GM18858 (cell line): Measurements from ENCODE around the gene GRM5.
"Not testable (repeated sequence)": the region's sequence is repeated elsewhere in the genome, so short reads cannot be mapped to it uniquely, and the experiment has no call there.

ENCODE experiments used
- ATAC-seq: cut with Tn5 transposase; IDR thresholded peaks from one replicate; pipeline ENCODE4 v1.9.1; 2021; ENCODE audit not compliant: unreplicated experiment

GRM5 gene

GRCh38 chr11:88508759-88509581 lies 556.8 kb downstream of the GRM5 start:
- no peak for ATAC-seq

GRCh38 chr11:88508418-88508758 lies 557.4 kb downstream of the GRM5 start:
- no peak for ATAC-seq

DNA sequence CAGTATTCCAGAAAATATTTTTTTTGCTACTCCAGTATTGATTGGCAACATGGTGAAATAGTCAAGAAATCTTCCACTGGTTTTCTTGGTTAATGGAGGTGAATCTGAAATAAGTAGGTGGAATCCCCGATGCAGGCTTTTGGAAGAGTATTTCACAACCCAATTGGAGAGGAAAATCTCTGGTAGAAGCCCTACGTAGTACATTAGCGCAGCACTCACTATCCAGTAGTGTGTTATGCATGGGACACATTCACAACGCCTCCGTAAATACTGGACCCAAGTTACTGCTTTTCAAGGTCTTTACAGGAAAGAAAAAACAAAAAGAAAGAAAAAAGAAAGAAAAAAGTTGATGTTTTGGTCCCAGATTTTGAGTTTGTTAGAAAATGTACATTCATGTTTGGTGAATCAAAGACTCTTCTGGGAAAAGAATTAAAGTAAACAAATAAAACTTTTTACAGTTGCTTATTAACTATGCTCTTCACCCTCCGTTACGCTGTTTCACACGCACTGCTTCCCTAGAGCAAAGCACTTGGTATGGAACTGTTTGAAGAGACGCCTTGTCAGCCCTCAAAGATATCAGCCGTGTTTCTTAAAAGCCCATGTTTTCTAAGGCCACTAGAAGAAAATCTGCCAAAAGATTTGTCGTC lies 557.9 kb downstream of the GRM5 start:
- ATAC-seq, result no peak

GRCh38 chr11:88501541-88501940 lies 564.2 kb downstream of the GRM5 start:
- no peak for ATAC-seq

- no peak for ATAC-seq
These were observed 569.9 kb downstream of the GRM5 start for GRCh38 chr11:88495836-88496235.

DNA sequence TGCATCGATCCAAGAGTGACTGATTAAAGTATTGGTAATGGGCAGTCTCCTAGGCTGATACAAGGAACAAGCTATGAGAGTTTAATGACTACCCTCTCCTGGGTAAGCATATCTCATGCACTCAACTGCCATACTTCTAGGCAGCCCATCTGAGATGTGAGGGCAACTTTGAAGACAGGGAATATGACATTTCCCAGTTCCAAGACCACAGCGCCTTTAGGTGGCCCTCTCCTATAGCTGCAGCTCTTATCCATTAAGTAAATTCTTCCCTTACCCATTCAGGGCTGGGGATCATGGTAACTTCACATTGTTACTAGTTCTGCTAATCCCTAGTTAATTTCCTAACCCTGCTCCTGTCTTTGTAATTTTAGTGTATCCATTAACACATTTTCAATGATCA lies 570.9 kb downstream of the GRM5 start:
- ATAC-seq, result no peak

DNA sequence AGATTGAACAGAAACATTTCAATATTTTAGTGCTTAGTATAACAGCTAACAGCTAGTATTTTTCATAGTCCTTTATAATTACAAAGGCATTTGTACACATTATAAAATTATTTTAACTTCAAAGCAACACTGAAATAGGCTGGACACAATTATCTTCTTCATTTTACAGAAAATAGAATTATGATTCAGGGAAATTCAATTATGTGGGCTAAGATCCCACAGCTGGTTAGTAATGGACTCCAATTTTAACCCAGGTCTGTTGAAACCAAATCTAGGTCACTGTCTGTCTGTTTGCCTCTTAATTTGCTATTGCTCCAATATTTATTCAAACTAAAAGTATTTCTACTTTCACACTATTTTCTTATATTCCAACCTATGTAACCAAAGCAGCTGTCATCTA lies 574.1 kb downstream of the GRM5 start:
- ATAC-seq, result no peak

DNA sequence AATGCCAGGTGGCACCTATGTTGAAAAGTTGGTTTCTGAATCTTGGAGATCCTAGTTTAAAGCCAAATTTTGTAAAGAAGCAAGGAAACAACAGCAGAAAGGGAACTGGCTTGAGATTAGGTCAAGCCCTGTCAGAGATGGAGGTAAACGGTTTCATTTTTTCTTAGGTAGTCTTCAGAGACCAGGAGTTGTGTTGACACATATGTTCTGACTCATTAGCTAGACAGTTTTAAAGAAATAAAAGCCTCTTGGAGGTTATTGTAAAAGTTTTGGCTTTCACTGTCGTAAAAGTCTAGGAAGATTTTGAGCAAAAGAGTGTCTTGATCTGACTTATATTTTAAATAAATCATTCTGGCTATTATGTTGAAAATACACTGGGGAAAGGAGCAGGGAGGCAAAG lies 576.8 kb downstream of the GRM5 start:
- ATAC-seq, result no peak

GRCh38 chr11:88487646-88488045 lies 578.1 kb downstream of the GRM5 start:
- ATAC-seq, result no peak

DNA sequence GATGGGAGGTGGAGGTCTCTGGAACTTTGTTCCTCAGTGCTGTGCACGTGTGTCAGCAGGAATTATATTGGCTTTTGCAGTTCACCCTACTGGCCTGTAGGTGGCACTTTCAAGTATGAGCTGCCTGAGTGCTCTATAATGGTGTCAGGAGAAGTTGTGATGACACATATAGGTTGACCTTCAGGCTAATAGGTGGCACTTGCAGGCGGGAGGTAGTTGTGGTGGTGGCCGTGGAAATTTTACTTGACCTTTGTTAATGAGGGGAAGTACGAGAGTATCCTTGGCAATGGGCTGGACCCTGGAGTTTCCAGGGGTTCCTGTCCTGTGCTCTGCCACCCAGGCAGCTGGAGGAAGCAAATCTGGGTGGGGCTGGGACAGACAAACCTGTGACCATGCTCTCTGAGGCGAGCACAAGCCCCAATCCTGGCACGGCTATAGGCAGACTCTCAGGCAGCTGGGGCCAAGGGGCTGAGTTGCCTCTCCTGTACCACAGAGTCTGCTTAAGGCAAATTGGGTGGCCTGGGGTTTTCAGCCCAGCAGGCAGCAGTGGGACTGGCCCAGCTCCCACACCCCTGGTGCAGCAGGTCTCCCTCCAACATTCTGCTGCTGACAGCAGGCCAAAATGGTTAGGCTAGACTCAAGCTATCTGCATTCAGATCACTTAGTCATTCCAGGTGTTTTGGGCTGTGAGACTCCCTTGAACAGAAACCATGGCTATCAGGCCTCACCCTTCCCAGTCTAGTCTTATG lies 580.7 kb downstream of the GRM5 start:
- ATAC-seq, result peak; percentile 88

DNA sequence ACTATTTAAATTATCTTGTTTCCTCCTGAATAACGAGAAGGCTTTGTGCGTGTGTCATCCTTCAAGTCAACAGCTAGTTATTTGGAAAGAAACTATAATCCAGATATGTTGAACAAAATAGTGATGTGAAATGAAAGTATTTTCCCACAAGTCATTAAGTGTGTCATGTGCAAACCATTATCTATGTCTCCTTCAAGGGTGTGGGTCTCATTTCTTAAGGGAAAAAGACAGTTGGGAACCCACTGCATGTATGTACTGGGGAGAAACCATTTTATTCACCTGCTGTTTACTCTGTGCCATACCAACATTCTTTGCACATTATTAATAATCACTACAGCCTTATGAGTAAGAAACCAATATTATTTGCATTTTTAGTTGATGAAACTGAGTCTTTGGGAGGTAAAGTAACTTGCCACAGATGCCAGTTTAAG lies 582.9 kb downstream of the GRM5 start:
- ATAC-seq, result no peak

- ATAC-seq, result no peak
These were observed 585.6 kb downstream of the GRM5 start for GRCh38 chr11:88480223-88480622.

GRCh38 chr11:88478136-88478815 lies 587.5 kb downstream of the GRM5 start:
- ATAC-seq, result no peak

- ATAC-seq, result no peak
These were observed 589.8 kb downstream of the GRM5 start for GRCh38 chr11:88475991-88476418.

DNA sequence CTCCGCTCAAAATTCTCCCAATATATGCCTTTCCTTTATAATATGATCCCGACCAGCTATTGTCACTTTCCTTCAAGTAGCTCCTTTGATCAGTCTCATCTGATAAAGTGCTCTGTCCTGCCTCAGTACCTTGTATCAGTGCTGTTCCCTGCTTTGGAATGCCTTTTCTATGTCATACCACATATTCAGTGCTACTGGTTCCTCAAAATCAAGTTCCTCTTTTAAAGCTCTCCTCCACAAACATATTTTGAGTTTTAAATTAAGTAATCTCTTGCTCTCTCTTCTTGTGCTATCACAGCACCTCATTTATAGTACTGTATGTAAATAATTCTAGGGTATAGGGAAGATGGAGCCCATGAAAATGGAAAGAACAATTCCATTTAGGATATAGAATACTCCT lies 591.1 kb downstream of the GRM5 start:
- no peak for ATAC-seq

- ATAC-seq, result no peak
These were observed 596.1 kb downstream of the GRM5 start for GRCh38 chr11:88469561-88470225.

GRCh38 chr11:88464528-88464927 lies 601.3 kb downstream of the GRM5 start:
- ATAC-seq, result no peak

GRCh38 chr11:88463301-88463700 lies 602.5 kb downstream of the GRM5 start:
- ATAC-seq, result not testable (repeated sequence)

GRCh38 chr11:88458047-88458446 lies 607.7 kb downstream of the GRM5 start:
- ATAC-seq, result not testable (repeated sequence)

DNA sequence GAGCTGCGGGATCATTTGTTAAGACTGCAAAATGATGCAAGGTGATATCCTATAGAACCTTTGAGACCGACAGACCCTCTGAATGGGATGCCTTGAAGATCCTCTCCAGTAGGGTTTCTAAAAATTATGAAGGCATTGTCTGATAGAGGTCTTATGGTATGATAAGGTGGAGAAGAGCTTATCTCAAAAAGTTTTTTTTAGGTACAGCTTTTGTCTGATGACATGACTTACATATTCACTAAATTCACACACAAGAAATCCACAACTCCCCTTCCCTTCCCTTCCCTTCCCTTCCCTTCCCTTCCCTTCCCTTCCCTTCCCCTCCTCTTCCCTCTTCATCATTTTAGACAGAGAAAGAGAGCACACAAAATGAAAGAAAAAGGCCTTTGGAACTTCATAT lies 609.8 kb downstream of the GRM5 start:
- no peak for ATAC-seq

GRCh38 chr11:88454881-88455280 lies 610.9 kb downstream of the GRM5 start:
- ATAC-seq, result no peak
